HFF-Myc (cell line): ENCODE data around the gene KRTAP4-2.
"Not testable (repeated sequence)": the region's sequence is repeated elsewhere in the genome, so short reads cannot be mapped to it uniquely, and the experiment has no call there.

Experiments used
- DNase-seq: peaks from one replicate; pipeline ENCODE4 v3.0.0-alpha.2; 2011; ENCODE audit warnings: low read depth; ENCODE audit errors: extremely low read depth
- H3K4me3 ChIP-seq: replicated peaks from 2 replicates; pipeline ENCODE4 v1.5.1; 2011; ENCODE audit warnings: low read depth, mild to moderate bottlenecking, control low read depth, low read length
- CTCF ChIP-seq: IDR thresholded peaks from 2 replicates; pipeline ENCODE4 v1.5.1; 2012; ENCODE audit warnings: mild to moderate bottlenecking, low read depth, low read length, control low read depth; ENCODE audit errors: missing control alignments

KRTAP4-2 gene

GRCh38 chr17:41199421-41200078, 21.5 kb upstream of the KRTAP4-2 start:
- no peak for DNase-seq
- no peak for TF ChIP-seq CTCF
- no peak overlapping the region for H3K4me3 ChIP-seq

GRCh38 chr17:41196068-41196467, 18.0 kb upstream of the KRTAP4-2 start:
- no peak for TF ChIP-seq CTCF
- H3K4me3 ChIP-seq, result no peak overlapping the region

GRCh38 chr17:41190328-41190727, 12.3 kb upstream of the KRTAP4-2 start:
- DNase-seq, result no peak
- no peak for TF ChIP-seq CTCF
- no peak overlapping the region for H3K4me3 ChIP-seq

More at GRCh38 chr17:41196068-41196467, 18.0 kb upstream of the KRTAP4-2 start:
- DNase-seq, result no peak

GRCh38 chr17:41189837-41190318, 11.9 kb upstream of the KRTAP4-2 start, which contains the start of gene KRTAP9-1:
KRTAP9-1 (plus strand) TSS chr17:41189887; CDS start chr17:41189887, 0 bp downstream.
- not testable (repeated sequence) for H3K4me3 ChIP-seq, DNase-seq

GRCh38 chr17:41186872-41187271, 8.9 kb upstream of the KRTAP4-2 start:
- no peak for DNase-seq
- TF ChIP-seq CTCF, result no peak
- H3K4me3 ChIP-seq, result no peak overlapping the region

GRCh38 chr17:41185001-41185400, 7.0 kb upstream of the KRTAP4-2 start:
- no peak for TF ChIP-seq CTCF
- no peak for DNase-seq
- no peak overlapping the region for H3K4me3 ChIP-seq

- no peak for TF ChIP-seq CTCF
- DNase-seq, result no peak
- no peak within 1 kb of the TSS for H3K4me3 ChIP-seq
Measured at GRCh38 chr17:41184480-41184961, 6.5 kb upstream of the KRTAP4-2 start, which contains the start of gene KRTAP4-1. KRTAP4-1 (minus strand) TSS chr17:41184911; CDS start chr17:41184854, 57 bp downstream.
